ENCODE results near the gene KIF20B. TPM values are rescaled to one million over a fixed set of nuclear protein-coding genes. Genes with fewer than 3 reads are reported as not detected.

The KIF20B gene
- polyA plus RNA-seq, 1 donor (not counting 4 experiments of a cell fraction or from before 2014, with no cell fraction given) = 9.2 TPM

DNA sequence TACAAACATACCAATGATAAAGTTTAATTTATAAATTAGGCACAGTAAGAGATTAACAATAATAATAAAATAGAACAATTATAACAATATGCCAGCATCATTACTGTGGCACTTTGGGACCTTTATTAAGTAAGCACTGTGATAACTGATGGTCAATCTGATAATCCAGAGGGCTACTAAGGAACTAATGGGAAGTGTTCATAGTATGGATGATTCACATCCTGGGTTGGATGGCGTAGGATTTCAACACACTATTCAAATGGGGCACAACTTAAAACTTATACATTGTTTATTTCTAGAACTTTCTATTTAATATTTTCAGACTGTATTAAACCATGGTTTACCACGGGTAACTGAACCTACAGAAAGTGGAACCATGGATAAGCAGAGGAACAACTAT is 90.8 kb downstream of the KIF20B start:
- dilution Hi-C loops (cut with MboI; ENCODE audit: extremely low pct_ligation_motif_present, low sequenced_read_pairs) = no loop called here
- FAIRE-seq = no peak

GRCh38 chr10:89793649-89794254 is 92.4 kb downstream of the KIF20B start:
- no peak overlapping the region for H3K9ac ChIP-seq (ENCODE audit: control insufficient read depth, extremely low read depth, insufficient read depth, low read length)
- peak; percentile 77 for FAIRE-seq
- no peaks in the 10 kb centered on the region for H3K27me3 ChIP-seq (ENCODE audit: control insufficient read depth, extremely low read depth, insufficient read depth, low read length)
- no peak overlapping the region for H2AFZ ChIP-seq (ENCODE audit: control insufficient read depth, low read length)
- no peak overlapping the region for H3K27ac ChIP-seq (ENCODE audit: control insufficient read depth, insufficient read depth, low read length)
- no peak for TF ChIP-seq EZH2 (IDR thresholded peaks at IDR 0.05; ENCODE audit: low read length)
- TF ChIP-seq, protein P1, sequence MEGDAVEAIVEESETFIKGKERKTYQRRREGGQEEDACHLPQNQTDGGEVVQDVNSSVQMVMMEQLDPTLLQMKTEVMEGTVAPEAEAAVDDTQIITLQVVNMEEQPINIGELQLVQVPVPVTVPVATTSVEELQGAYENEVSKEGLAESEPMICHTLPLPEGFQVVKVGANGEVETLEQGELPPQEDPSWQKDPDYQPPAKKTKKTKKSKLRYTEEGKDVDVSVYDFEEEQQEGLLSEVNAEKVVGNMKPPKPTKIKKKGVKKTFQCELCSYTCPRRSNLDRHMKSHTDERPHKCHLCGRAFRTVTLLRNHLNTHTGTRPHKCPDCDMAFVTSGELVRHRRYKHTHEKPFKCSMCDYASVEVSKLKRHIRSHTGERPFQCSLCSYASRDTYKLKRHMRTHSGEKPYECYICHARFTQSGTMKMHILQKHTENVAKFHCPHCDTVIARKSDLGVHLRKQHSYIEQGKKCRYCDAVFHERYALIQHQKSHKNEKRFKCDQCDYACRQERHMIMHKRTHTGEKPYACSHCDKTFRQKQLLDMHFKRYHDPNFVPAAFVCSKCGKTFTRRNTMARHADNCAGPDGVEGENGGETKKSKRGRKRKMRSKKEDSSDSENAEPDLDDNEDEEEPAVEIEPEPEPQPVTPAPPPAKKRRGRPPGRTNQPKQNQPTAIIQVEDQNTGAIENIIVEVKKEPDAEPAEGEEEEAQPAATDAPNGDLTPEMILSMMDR (optimal IDR thresholded peaks at IDR 0.05 in 1 of 3, IDR thresholded peaks at IDR 0.05 in 1 of 3, conservative IDR thresholded peaks at IDR 0.05 in 1 of 3; ENCODE audit: extremely low read depth in 1 of 3, insufficient read depth in 2 of 3, low read length in 3 of 3) = peak; percentile 65 to 75 (median 68)
- peak; percentile 26 for DNase-seq (ENCODE audit: low read depth, low spot score)
- H3K36me3 ChIP-seq (ENCODE audit: control insufficient read depth in 2 of 2, extremely low read depth in 1 of 2, insufficient read depth in 2 of 2, low read length in 2 of 2) = no peaks in the 10 kb centered on the region
- H4K20me1 ChIP-seq (ENCODE audit: control insufficient read depth, extremely low read depth, insufficient read depth, low read length) = no peaks in the 10 kb centered on the region
- no peaks in the 10 kb centered on the region for H3K9me3 ChIP-seq (ENCODE audit: control insufficient read depth, low read depth, low read length)
- H3K4me3 ChIP-seq (ENCODE audit: control insufficient read depth in 2 of 3, extremely low read depth in 1 of 3, insufficient read depth in 2 of 3, low read depth in 1 of 3, low read length in 3 of 3) = no peak overlapping the region
- peaks cover 4% of the 10 kb centered on the region for H3K4me1 ChIP-seq (ENCODE audit: control insufficient read depth, extremely low read depth, insufficient read depth, low read length)
- dilution Hi-C loops (cut with MboI; ENCODE audit: extremely low pct_ligation_motif_present, low sequenced_read_pairs) = no loop called here
- H3K79me2 ChIP-seq (ENCODE audit: control insufficient read depth, insufficient read depth, low read length) = no peaks in the 10 kb centered on the region
- no peak overlapping the region for H3K4me2 ChIP-seq (ENCODE audit: control insufficient read depth, extremely low read depth, insufficient read depth, low read depth, low read length)
- H3K9me1 ChIP-seq (ENCODE audit: control insufficient read depth, extremely low read depth, insufficient read depth, low read length) = no peaks in the 10 kb centered on the region

More for the DNA sequence above, 90.8 kb downstream of the KIF20B start:
- H3K27me3 ChIP-seq (ENCODE audit: control insufficient read depth, extremely low read depth, insufficient read depth, low read length) = no peaks in the 10 kb centered on the region
- no peaks in the 10 kb centered on the region for H3K36me3 ChIP-seq (ENCODE audit: control insufficient read depth in 2 of 2, extremely low read depth in 1 of 2, insufficient read depth in 2 of 2, low read length in 2 of 2)
- no peaks in the 10 kb centered on the region for H4K20me1 ChIP-seq (ENCODE audit: control insufficient read depth, extremely low read depth, insufficient read depth, low read length)
- no peaks in the 10 kb centered on the region for H3K79me2 ChIP-seq (ENCODE audit: control insufficient read depth, insufficient read depth, low read length)
- H3K9me1 ChIP-seq (ENCODE audit: control insufficient read depth, extremely low read depth, insufficient read depth, low read length) = no peaks in the 10 kb centered on the region
- no peak overlapping the region for H3K4me2 ChIP-seq (ENCODE audit: control insufficient read depth, extremely low read depth, insufficient read depth, low read depth, low read length)
- H3K4me1 ChIP-seq (ENCODE audit: control insufficient read depth, extremely low read depth, insufficient read depth, low read length) = peaks cover 4% of the 10 kb centered on the region
- H3K9ac ChIP-seq (ENCODE audit: control insufficient read depth, extremely low read depth, insufficient read depth, low read length) = no peak overlapping the region
- no peak for DNase-seq (ENCODE audit: low read depth, low spot score)
- H3K9me3 ChIP-seq (ENCODE audit: control insufficient read depth, low read depth, low read length) = no peaks in the 10 kb centered on the region
- H3K4me3 ChIP-seq (ENCODE audit: control insufficient read depth in 2 of 3, extremely low read depth in 1 of 3, insufficient read depth in 2 of 3, low read depth in 1 of 3, low read length in 3 of 3) = no peak overlapping the region
- H3K27ac ChIP-seq (ENCODE audit: control insufficient read depth, insufficient read depth, low read length) = no peak overlapping the region
- TF ChIP-seq, protein P1 (optimal IDR thresholded peaks at IDR 0.05 in 1 of 3, IDR thresholded peaks at IDR 0.05 in 1 of 3, conservative IDR thresholded peaks at IDR 0.05 in 1 of 3; ENCODE audit: extremely low read depth in 1 of 3, insufficient read depth in 2 of 3, low read length in 3 of 3) = no peak
- no peak for TF ChIP-seq EZH2 (IDR thresholded peaks at IDR 0.05; ENCODE audit: low read length)
- H2AFZ ChIP-seq (ENCODE audit: control insufficient read depth, low read length) = no peak overlapping the region

All from keratinocyte (primary cell).